ENCODE results near the gene CCDC195.

DNA sequence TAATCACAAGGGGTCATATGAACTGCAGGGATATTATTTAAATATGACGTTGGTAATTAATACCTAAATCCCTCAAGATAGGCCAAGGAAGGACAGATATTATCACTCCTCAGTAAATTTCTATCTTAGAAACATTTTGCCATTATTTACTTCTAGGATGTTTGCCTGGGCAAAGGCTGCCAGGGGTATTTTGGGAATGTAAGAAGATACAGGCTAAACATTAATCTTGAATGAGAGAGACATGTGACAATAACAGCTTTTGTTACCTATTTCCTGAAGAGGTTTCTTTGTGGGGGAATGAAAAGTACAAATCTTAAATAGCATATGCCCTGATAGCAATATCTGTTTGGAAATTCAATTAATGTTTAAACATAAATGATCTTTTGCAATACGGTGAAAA is 756 bp upstream of the CCDC195 start:
- TF ChIP-seq POLR2A (IDR thresholded peaks at IDR 0.05; ENCODE audit: low read length) = no peak
- TF ChIP-seq GATA1 (IDR thresholded peaks at IDR 0.05; ENCODE audit: low read depth, low read length) = no peak

Data from erythroblast (primary cell).